Stimulated activated CD4-positive, alpha-beta T cell treated with anti-CD3 and anti-CD28 coated beads, Interleukin-12 subunit alpha, Interleukin-12 subunit beta, amount 100 ng/mL, for 48 hours (primary cell): ENCODE measurements around the gene ULK1.
A peak's percentile ranks its signal among the peaks of the same experiment; 100 is the strongest.

ENCODE experiments used
- DNase-seq, 3 donors: peaks; one replicate each; pipeline ENCODE4 v3.0.0-alpha.2; 2020; ENCODE audit warnings: low read depth in 2 of 3, low spot score in 1 of 3

The ULK1 gene

GRCh38 chr12:131894313-131894860 is at the start of gene ULK1:
Gene ULK1, plus strand, starts transcription at chr12:131894622. Its CDS starts 380 bp downstream, at chr12:131895002.
- peak; percentile 77 to 90 (median 90) for DNase-seq

- no peak for DNase-seq
These were observed 49.8 kb upstream of the ULK1 start for GRCh38 chr12:131844656-131845055.

- no peak for DNase-seq
These were observed 49.3 kb upstream of the ULK1 start for GRCh38 chr12:131845121-131845520.

GRCh38 chr12:131847456-131847855 is 47.0 kb upstream of the ULK1 start:
- DNase-seq = no peak

- no peak for DNase-seq
These were observed 45.7 kb upstream of the ULK1 start for GRCh38 chr12:131848753-131849152.

- no peak for DNase-seq
These were observed 44.5 kb upstream of the ULK1 start for GRCh38 chr12:131849700-131850553.

GRCh38 chr12:131850856-131851559 is 43.4 kb upstream of the ULK1 start:
- no peak for DNase-seq

- DNase-seq = no peak
These were observed 42.5 kb upstream of the ULK1 start for GRCh38 chr12:131851741-131852550.

GRCh38 chr12:131852551-131853299 is 41.7 kb upstream of the ULK1 start:
- DNase-seq = no peak

GRCh38 chr12:131853832-131854797 is 40.3 kb upstream of the ULK1 start:
- no peak for DNase-seq

- DNase-seq = no peak
These were observed 39.5 kb upstream of the ULK1 start for GRCh38 chr12:131854861-131855476.

GRCh38 chr12:131855521-131856142 is 38.8 kb upstream of the ULK1 start:
- DNase-seq = no peak

GRCh38 chr12:131856366-131857097 is 37.9 kb upstream of the ULK1 start:
- DNase-seq = no peak

- DNase-seq = no peak
These were observed 36.2 kb upstream of the ULK1 start for GRCh38 chr12:131857908-131858850.

GRCh38 chr12:131860472-131861260 is 33.8 kb upstream of the ULK1 start:
- DNase-seq = no peak
